SHP77 (cell line): ENCODE results near the gene PITPNM1.
A peak's percentile ranks its signal among the peaks of the same experiment; 100 is the strongest.
"Not testable (repeated sequence)": the region's sequence is repeated elsewhere in the genome, so short reads cannot be mapped to it uniquely, and the experiment has no call there.

Source experiments
- DNase-seq, 2 experiments: peaks; one replicate each; lab custom pipeline; 2025; lab: John Stamatoyannopoulos, UW

PITPNM1 gene

GRCh38 chr11:67504950-67505581, at the start of gene PITPNM1:
Gene PITPNM1, minus strand, starts transcription at chr11:67505363. Its CDS starts 1,183 bp downstream, at chr11:67504180.
- peak; percentile 29 to 62 for DNase-seq

GRCh38 chr11:67551697-67552096, 46.5 kb upstream of the PITPNM1 start:
- DNase-seq: not testable (repeated sequence)

- DNase-seq: no peak
Measured at GRCh38 chr11:67551127-67551526, 46.0 kb upstream of the PITPNM1 start.

- no peak for DNase-seq
Measured at GRCh38 chr11:67548555-67549110, 43.5 kb upstream of the PITPNM1 start.

GRCh38 chr11:67548112-67548511, 42.9 kb upstream of the PITPNM1 start:
- not testable (repeated sequence) for DNase-seq

GRCh38 chr11:67545280-67545679, 40.1 kb upstream of the PITPNM1 start:
- peak; percentile 27 to 65 for DNase-seq

- DNase-seq: no peak
Measured at GRCh38 chr11:67544616-67545242, 39.6 kb upstream of the PITPNM1 start.

GRCh38 chr11:67543585-67543984, 38.4 kb upstream of the PITPNM1 start:
- DNase-seq: no peak

GRCh38 chr11:67542971-67543370, 37.8 kb upstream of the PITPNM1 start:
- DNase-seq: no peak

- no peak for DNase-seq
Measured at GRCh38 chr11:67542169-67542568, 37.0 kb upstream of the PITPNM1 start.

- no peak for DNase-seq
Measured at GRCh38 chr11:67541198-67541597, 36.0 kb upstream of the PITPNM1 start.

GRCh38 chr11:67539550-67539949, 34.4 kb upstream of the PITPNM1 start:
- no peak for DNase-seq

- no peak for DNase-seq
Measured at GRCh38 chr11:67538823-67539505, 33.8 kb upstream of the PITPNM1 start.

GRCh38 chr11:67538306-67538705, 33.1 kb upstream of the PITPNM1 start:
- DNase-seq: no peak

- DNase-seq: no peak
Measured at GRCh38 chr11:67535561-67535960, 30.4 kb upstream of the PITPNM1 start.

- DNase-seq: no peak
Measured at GRCh38 chr11:67534070-67534679, 29.0 kb upstream of the PITPNM1 start.

- no peak for DNase-seq
Measured at GRCh38 chr11:67532889-67533288, 27.7 kb upstream of the PITPNM1 start.

GRCh38 chr11:67530282-67530592, 25.1 kb upstream of the PITPNM1 start:
- no peak for DNase-seq

- no peak for DNase-seq
Measured at GRCh38 chr11:67528376-67528775, 23.2 kb upstream of the PITPNM1 start.

- no peak for DNase-seq
Measured at GRCh38 chr11:67525275-67525976, 20.3 kb upstream of the PITPNM1 start.

- DNase-seq: no peak
Measured at GRCh38 chr11:67524480-67524808, 19.3 kb upstream of the PITPNM1 start.
